Endothelial cell (in vitro differentiated cells): Measurements from ENCODE around the gene SLAMF9. TPM values are rescaled to one million over a fixed set of nuclear protein-coding genes. Genes with fewer than 3 reads are reported as not detected.

ENCODE experiments used
- DNase-seq: peaks from one replicate; pipeline ENCODE4 v3.0.0; 2021; ENCODE audit warnings: low spot score
- H3K27ac Mint-ChIP-seq: one replicate; pipeline ENCODE4 v1.8.0; 2021; ENCODE audit warnings: mixed read lengths, inconsistent platforms; ENCODE audit not compliant: unreplicated experiment
- H3K27me3 Mint-ChIP-seq: one replicate; pipeline ENCODE4 v1.8.0; 2021; ENCODE audit warnings: mild to moderate bottlenecking, moderate library complexity, mixed read lengths, inconsistent platforms; ENCODE audit not compliant: unreplicated experiment
- H3K36me3 Mint-ChIP-seq: one replicate; pipeline ENCODE4 v1.8.0; 2021; ENCODE audit warnings: mild to moderate bottlenecking, low read depth, mixed read lengths, inconsistent platforms; ENCODE audit not compliant: unreplicated experiment
- H3K4me1 Mint-ChIP-seq: one replicate; pipeline ENCODE4 v1.8.0; 2021; ENCODE audit warnings: mild to moderate bottlenecking, mixed read lengths, inconsistent platforms; ENCODE audit not compliant: unreplicated experiment
- H3K4me3 Mint-ChIP-seq: one replicate; pipeline ENCODE4 v1.8.0; 2021; ENCODE audit warnings: mild to moderate bottlenecking, mixed read lengths, inconsistent platforms; ENCODE audit not compliant: unreplicated experiment
- H3K9me3 Mint-ChIP-seq: one replicate; pipeline ENCODE4 v1.8.0; 2021; ENCODE audit warnings: mixed read lengths, inconsistent platforms; ENCODE audit not compliant: unreplicated experiment
- total RNA-seq: library from RNA; stranded (reverse); fragmentation: NEBNext Ultra II Directional; extraction: Animal tissue kit (Norgen Biotek cat#: 25700); gene quantifications from one replicate; pipeline ENCODE4 v1.2.1, GENCODE V29; 2021; ENCODE audit not compliant: unreplicated experiment
- TF ChIP-seq, protein P1 (sequence below): fragments of 200-600 bp; sonication (generic); IDR thresholded peaks from one replicate; pipeline ENCODE4 v1.5.0; 2021; ENCODE audit warnings: antibody characterized with exemption; ENCODE audit not compliant: unreplicated experiment

The SLAMF9 gene
- total RNA-seq, 1 donor from 2014 or later = not detected

DNA sequence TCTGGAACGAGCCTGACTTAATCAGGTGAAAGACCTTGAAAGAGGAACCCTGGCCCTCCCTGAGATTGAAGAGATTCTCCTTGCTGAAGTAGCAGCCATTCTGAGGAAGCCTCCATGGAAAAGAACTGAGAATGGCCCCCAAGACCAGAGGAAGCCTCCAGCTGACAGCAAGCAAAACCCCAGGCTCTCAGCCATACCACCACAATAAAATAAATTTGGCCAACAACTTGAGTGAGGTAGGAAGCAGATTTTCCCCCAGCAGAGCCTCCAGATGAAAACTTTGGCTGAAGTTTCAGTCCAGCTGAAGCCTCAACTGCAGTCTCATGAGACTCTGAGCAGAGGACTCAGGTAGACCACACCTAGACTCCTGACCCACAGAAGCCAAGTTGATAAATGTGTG is 34.0 kb upstream of the SLAMF9 start:
- Mint-ChIP-seq H3K36me3 (no peaks in the 10 kb centered on the region), H3K27me3 (no peaks in the 10 kb centered on the region), H3K4me1 (peaks cover 10% of the 10 kb centered on the region), H3K9me3 (no peaks in the 10 kb centered on the region), H3K27ac (no peak overlapping the region), H3K4me3 (no peak overlapping the region)
- DNase-seq = no peak
- TF ChIP-seq, protein P1, sequence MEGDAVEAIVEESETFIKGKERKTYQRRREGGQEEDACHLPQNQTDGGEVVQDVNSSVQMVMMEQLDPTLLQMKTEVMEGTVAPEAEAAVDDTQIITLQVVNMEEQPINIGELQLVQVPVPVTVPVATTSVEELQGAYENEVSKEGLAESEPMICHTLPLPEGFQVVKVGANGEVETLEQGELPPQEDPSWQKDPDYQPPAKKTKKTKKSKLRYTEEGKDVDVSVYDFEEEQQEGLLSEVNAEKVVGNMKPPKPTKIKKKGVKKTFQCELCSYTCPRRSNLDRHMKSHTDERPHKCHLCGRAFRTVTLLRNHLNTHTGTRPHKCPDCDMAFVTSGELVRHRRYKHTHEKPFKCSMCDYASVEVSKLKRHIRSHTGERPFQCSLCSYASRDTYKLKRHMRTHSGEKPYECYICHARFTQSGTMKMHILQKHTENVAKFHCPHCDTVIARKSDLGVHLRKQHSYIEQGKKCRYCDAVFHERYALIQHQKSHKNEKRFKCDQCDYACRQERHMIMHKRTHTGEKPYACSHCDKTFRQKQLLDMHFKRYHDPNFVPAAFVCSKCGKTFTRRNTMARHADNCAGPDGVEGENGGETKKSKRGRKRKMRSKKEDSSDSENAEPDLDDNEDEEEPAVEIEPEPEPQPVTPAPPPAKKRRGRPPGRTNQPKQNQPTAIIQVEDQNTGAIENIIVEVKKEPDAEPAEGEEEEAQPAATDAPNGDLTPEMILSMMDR = no peak

DNA sequence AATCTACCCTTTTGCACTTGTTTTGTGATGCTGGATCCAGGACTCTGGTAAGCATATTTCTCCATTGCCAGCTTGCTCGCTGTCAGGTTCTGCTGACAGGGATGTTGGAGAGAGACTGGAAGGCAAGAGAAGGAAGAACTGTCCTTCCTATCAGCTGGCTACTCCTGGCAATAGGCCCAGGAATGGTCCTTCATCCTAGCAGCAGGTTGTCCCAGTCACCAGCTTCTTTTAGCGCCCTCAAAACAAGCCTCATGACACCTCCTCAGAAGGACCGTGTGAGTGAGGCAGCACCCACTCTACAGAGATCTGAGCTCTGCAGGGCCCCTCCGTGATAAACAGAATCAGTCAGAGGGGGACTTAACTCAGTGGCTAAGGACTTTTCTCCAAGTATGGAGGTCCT is 33.1 kb upstream of the SLAMF9 start:
- Mint-ChIP-seq H3K4me1 (peaks cover 10% of the 10 kb centered on the region), H3K9me3 (no peaks in the 10 kb centered on the region), H3K27me3 (no peaks in the 10 kb centered on the region), H3K4me3 (no peak overlapping the region), H3K36me3 (peaks cover under 1% of the 10 kb centered on the region), H3K27ac (no peak overlapping the region)
- no peak for DNase-seq
- TF ChIP-seq, protein P1 = no peak

DNA sequence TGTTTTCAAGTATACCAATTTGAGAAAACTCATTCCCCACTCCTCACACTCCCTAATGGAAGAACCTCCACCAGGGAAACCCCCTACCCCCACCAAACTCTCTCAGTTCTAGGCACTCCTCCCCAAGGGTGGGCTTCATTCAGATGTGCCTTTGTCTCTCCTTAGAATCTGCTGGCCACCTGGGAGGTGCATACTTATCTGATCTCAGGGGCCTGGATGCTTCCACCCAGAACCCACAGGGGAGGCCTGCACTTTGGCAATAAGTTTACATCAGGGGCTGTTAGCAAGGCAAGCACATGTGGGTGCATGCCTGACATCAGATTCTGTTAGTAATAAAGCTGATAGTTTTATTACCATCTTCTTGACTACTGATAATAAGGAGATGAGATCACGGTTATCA is 32.5 kb upstream of the SLAMF9 start:
- H3K27ac Mint-ChIP-seq = no peak overlapping the region
- no peak overlapping the region for H3K4me3 Mint-ChIP-seq
- H3K4me1 Mint-ChIP-seq = peaks cover 10% of the 10 kb centered on the region
- H3K36me3 Mint-ChIP-seq = peaks cover 5% of the 10 kb centered on the region
- peaks cover 3% of the 10 kb centered on the region for H3K27me3 Mint-ChIP-seq
- no peak for DNase-seq
- TF ChIP-seq, protein P1 = no peak
- no peaks in the 10 kb centered on the region for H3K9me3 Mint-ChIP-seq

DNA sequence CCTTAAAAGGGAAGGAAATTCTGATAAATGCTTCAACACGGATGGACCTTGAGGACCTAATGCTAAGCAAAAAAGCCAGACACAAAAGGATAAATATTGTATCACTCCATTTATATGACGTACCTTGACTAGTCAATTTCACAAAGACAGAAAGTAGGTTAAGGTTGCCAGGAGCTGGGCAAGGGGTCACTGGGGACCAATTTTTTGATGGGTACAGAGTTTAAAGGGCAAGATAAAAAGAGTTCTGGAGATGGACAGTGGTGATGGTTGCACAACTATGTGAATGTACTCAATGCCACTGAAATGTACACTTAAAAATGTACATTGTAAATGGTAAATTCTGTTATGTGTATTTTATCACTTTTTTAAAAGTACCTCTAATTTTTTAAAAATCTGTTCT is 32.1 kb upstream of the SLAMF9 start:
- TF ChIP-seq, protein P1 = no peak
- no peak overlapping the region for H3K4me3 Mint-ChIP-seq
- peaks cover 5% of the 10 kb centered on the region for H3K36me3 Mint-ChIP-seq
- no peak for DNase-seq
- H3K27me3 Mint-ChIP-seq = peaks cover 3% of the 10 kb centered on the region
- no peak overlapping the region for H3K27ac Mint-ChIP-seq
- H3K9me3 Mint-ChIP-seq = no peaks in the 10 kb centered on the region
- H3K4me1 Mint-ChIP-seq = peaks cover 10% of the 10 kb centered on the region

DNA sequence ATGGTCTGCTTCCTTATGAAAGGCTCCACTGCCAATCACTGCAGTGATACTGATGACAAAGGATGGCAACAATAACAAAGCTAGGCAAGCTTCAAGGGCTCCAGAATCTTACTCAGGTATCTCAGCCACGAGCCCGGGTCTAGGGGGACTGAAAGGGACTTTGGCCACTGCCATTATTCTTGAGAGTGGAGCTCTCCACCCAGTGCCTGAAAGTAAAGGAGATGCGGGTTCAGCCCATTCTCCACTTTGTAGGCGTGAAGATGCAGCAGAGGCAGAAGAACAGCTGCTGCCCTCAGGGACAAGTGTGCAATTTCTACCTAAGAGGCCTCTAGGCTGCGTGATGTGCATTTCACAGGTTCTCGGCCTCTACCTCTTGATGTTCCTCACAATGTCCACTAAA is 31.4 kb upstream of the SLAMF9 start:
- Mint-ChIP-seq H3K4me3 (no peak overlapping the region), H3K4me1 (peaks cover 10% of the 10 kb centered on the region), H3K27me3 (peaks cover 3% of the 10 kb centered on the region), H3K9me3 (no peaks in the 10 kb centered on the region), H3K27ac (no peak overlapping the region), H3K36me3 (peaks cover 5% of the 10 kb centered on the region)
- no peak for DNase-seq
- TF ChIP-seq, protein P1 = no peak
